SK-N-MC (cell line): ENCODE measurements around the gene SKIC2.
"Not testable (repeated sequence)": the region's sequence is repeated elsewhere in the genome, so short reads cannot be mapped to it uniquely, and the experiment has no call there.

Experiments used
- DNase-seq: peaks from one replicate; pipeline ENCODE4 v3.0.0-alpha.2; 2011; ENCODE audit warnings: low read depth, low spot score
- H3K27ac ChIP-seq: fragments of 200-600 bp; sonication (generic); 2 replicates; pipeline ENCODE4 v1.5.1; 2016; ENCODE audit warnings: mixed run types
- H3K36me3 ChIP-seq: fragments of 200-600 bp; sonication (generic); 2 replicates; pipeline ENCODE4 v1.6.1; 2017; ENCODE audit warnings: antibody characterized with exemption, low read length, mixed read lengths; ENCODE audit not compliant: insufficient read depth
- H3K4me3 ChIP-seq: fragments of 200-600 bp; sonication (generic); 2 replicates; pipeline ENCODE4 v1.5.1; 2016
- H3K9ac ChIP-seq: fragments of 200-600 bp; sonication (generic); 2 replicates; pipeline ENCODE4 v1.8.0; 2017; ENCODE audit warnings: mixed run types, mixed read lengths; ENCODE audit not compliant: insufficient read length
- H3K9me3 ChIP-seq: fragments of 200-600 bp; sonication (generic); 2 replicates; pipeline ENCODE4 v1.6.1; 2017; ENCODE audit warnings: low read depth, mild to moderate bottlenecking, antibody characterized with exemption, low read length, moderate library complexity, mixed read lengths
- EZH2 ChIP-seq: fragments of 200-600 bp; sonication (generic); IDR thresholded peaks from one replicate; pipeline ENCODE4 v1.6.1; 2017; ENCODE audit warnings: antibody characterized with exemption
- FOXP2 ChIP-seq: optimal IDR thresholded peaks from 2 replicates; pipeline ENCODE3; 2011; ENCODE audit warnings: mild to moderate bottlenecking, moderate library complexity; ENCODE audit not compliant: insufficient read depth; ENCODE audit errors: extremely low read length, control extremely low read depth
- POLR2AphosphoS5 ChIP-seq: IDR thresholded peaks from 2 replicates; pipeline ENCODE4 v1.6.1; 2012; ENCODE audit warnings: mild to moderate bottlenecking, low read depth, low read length, borderline replicate concordance

The SKIC2 gene

DNA sequence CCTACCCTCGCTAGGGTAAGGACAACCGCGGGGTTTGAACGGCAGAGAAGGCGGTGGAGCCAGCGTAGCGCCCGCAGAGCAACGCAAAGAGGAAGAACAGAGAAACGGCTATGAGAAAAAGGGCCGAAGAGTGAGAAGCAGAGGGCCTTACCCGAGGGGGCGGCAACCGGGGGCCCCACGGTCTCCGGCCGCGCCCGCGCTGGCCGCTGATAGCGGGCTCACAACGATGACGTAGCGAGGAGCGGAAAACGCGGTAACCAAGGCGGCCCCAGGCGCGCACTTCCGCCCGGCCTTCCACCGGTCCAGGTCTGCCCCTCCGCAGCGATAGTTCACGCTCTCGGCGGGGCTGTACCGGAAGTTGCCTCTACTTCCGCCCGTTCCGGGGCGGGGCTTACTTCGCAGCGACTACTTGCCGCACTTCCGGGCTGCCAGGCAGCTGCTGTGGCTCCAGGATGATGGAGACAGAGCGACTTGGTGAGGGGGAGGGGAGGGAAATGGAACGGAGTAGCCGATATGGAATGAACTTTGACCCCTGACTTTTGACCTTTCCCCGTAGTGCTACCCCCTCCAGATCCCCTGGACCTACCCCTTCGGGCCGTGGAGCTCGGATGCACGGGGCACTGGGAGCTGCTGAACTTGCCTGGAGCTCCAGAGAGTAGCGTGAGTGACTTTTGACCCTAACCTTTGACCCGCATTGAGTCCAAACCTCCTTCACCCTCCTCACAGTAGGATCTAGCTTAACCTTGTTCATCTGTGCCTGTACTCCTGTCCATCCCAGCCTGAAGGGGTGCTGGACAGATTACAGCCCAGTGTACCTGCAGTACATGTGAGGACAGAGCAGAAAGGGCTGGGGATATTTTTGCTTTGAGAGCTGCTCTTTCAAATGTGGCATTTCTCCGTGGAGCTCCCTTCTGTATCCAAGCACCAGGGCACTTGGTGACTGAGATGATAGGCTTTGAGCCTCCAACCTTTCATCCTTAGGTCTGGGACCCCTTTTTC lies at the start of gene SKIC2, which contains the start of gene NELFE:
Gene SKIC2 (plus strand): TSS at position 435 of the 999 bp plus-strand sequence. CDS start 18 bp downstream, at position 453.
Gene NELFE (minus strand): TSS at position 231 of the 999 bp plus-strand sequence. CDS start 525 bp downstream, outside the sequence.
- DNase-seq: peak; percentile 65
- Histone ChIP-seq H3K4me3 (peak within 1 kb of the TSS; percentile 98), H3K27ac (peak within 1 kb of the TSS; percentile 70), H3K36me3 (peaks cover 51% of the 10 kb centered on the region), H3K9ac (peak within 1 kb of the TSS; percentile 97), H3K9me3 (no peaks in the 10 kb centered on the region)
- no peak for TF ChIP-seq EZH2
- TF ChIP-seq POLR2AphosphoS5: peak; percentile 82; the same call in 1 of the 2 replicates
- peak; percentile 94 for TF ChIP-seq FOXP2

DNA sequence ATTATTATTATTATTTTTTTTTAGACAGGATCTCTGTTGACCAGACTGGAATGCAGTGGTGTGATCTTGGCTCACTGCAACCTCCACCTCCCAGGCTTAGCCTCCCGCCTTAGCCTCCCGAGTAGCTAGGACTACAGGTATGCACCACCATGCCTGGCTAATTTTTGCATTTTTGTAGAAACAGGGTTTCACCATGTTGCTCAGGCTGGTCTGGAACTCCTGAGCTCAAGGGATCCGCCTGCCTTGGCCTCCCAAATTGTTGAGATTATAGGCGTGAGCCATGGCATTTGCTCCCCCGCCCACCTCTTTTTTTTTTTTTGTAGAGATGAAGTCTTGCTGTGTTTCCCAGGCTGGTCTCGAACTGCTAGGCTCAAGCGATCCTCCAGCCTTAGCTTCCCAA lies 49.7 kb upstream of the SKIC2 start:
- not testable (repeated sequence) for H3K36me3 ChIP-seq, H3K9ac ChIP-seq, H3K4me3 ChIP-seq, DNase-seq, H3K9me3 ChIP-seq, H3K27ac ChIP-seq

DNA sequence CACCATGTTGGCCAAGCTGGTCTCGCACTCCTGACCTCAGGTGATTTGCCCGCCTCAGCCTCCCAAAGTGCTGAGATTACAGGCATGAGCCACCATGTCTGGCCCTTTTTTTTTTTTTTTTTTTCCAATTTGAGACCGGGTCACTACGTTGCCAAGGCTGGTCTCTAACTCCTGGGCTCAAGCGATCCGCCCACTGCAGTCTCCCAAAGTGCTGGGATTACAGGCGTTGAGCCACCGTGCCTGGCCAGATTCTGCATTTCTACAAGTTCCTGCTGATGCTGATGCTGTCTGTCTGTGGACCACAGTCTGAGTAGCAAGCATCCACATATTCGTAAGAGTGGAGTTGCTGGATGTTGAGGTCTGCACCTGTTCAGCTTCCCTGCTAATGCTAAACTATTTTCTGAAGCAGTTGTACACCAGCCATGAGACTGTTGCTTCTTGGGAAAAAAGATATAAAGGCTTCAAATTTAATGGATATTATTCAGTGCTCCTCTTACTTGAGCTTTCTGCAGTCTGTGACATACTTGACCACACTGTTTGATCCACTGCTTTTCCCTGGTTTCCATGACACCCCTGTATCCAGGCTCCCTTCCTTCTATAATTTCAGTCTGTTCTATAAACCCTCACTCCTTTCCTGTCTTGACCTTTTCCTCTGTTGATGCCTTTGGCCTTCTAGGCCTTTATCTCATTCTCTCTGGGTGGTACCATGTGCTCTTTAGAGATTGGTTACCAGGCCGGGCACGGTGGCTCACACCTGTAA lies 47.0 kb upstream of the SKIC2 start:
- no peak overlapping the region for H3K9ac ChIP-seq
- no peaks in the 10 kb centered on the region for H3K36me3 ChIP-seq
- H3K4me3 ChIP-seq: no peak overlapping the region
- no peak for DNase-seq
- H3K27ac ChIP-seq: no peak overlapping the region
- no peak for TF ChIP-seq POLR2AphosphoS5
- no peak for TF ChIP-seq EZH2
- no peak for TF ChIP-seq FOXP2
- no peaks in the 10 kb centered on the region for H3K9me3 ChIP-seq

DNA sequence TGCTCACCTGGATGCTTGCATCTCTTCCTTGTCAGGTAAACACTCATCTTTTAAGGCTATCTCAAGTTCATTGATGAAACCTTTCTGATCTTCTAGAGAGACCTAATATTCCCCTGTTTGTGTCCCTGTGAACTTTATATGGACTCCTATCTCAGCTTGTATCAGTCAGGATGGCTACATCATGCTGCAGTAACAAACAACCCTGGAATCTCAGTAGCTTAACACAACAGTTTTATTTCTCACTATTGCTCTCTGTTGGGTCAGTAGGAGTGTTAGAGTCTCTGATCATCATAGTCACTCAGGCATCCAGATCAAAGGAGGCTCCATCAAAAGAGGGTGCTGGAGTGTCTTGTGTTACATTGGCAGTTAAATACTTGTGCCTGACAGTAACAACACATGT lies 43.6 kb upstream of the SKIC2 start:
- Histone ChIP-seq H3K4me3 (no peak overlapping the region), H3K36me3 (no peaks in the 10 kb centered on the region)

DNA sequence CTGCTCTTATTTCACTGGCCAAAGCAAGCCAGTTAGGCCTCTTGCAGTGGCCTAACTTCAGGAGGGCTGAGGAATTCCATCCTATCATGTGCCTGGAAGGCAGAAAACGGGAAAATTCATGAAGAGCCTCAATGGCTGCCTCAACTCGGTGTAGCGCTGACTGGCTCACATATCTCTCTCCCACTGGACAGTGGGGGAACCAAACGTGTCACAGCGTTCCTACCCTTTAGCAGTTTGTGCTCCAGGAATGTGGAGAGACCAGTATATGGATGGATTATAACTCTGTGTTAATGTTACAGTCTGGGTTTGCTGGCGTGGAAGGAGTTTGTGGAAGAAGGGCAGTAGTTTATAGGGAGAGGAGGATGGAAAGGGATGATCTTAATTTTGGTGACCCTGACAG lies 43.2 kb upstream of the SKIC2 start:
- H3K9ac ChIP-seq: no peak overlapping the region
- DNase-seq: no peak
- no peak for TF ChIP-seq POLR2AphosphoS5
- no peak for TF ChIP-seq EZH2
- TF ChIP-seq FOXP2: no peak

More for the DNA sequence above, 43.6 kb upstream of the SKIC2 start:
- Histone ChIP-seq H3K9ac (no peak overlapping the region), H3K27ac (no peak overlapping the region), H3K9me3 (no peaks in the 10 kb centered on the region)
- DNase-seq: no peak
- TF ChIP-seq POLR2AphosphoS5 (no peak), FOXP2 (no peak)

DNA sequence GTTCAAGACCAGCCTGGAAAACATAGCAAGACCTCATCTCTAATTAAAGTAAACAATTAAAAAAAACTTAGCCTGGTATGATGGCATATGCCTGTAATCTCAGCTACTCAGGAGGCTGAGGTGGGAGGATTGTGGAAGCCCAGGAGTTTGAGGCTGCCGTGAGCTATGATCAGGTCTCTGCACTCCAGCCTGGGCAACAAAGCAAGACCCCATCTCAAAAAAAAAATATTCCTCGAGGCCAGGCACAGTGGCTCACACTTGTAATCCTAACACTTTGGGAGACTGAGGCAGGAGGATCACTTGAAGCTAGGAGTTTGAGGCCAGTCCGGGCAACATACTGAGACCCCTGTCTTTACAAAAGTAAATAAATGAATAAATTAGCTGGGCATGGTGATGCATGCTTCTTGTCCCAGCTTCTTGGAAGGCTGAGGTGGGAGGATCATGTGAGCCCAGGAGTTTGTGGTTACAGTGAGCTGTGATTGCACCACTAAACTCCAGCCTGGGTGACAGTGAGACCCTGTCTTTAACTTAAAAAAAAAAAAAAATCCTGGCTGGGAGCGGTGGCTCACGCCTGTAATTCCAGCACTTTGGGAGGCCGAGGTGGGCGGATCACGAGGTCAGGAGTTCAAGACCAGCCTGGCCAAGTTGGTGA lies 40.8 kb upstream of the SKIC2 start:
- H3K9me3 ChIP-seq: no peaks in the 10 kb centered on the region
- DNase-seq: no peak
- H3K27ac ChIP-seq: no peak overlapping the region
- no peak overlapping the region for H3K9ac ChIP-seq
- TF ChIP-seq EZH2: no peak
- TF ChIP-seq FOXP2: no peak
- TF ChIP-seq POLR2AphosphoS5: no peak
- H3K36me3 ChIP-seq: no peaks in the 10 kb centered on the region
- no peak overlapping the region for H3K4me3 ChIP-seq

More for the DNA sequence above, 43.2 kb upstream of the SKIC2 start:
- no peak overlapping the region for H3K4me3 ChIP-seq
- H3K36me3 ChIP-seq: no peaks in the 10 kb centered on the region
- no peak overlapping the region for H3K27ac ChIP-seq
- H3K9me3 ChIP-seq: no peaks in the 10 kb centered on the region

DNA sequence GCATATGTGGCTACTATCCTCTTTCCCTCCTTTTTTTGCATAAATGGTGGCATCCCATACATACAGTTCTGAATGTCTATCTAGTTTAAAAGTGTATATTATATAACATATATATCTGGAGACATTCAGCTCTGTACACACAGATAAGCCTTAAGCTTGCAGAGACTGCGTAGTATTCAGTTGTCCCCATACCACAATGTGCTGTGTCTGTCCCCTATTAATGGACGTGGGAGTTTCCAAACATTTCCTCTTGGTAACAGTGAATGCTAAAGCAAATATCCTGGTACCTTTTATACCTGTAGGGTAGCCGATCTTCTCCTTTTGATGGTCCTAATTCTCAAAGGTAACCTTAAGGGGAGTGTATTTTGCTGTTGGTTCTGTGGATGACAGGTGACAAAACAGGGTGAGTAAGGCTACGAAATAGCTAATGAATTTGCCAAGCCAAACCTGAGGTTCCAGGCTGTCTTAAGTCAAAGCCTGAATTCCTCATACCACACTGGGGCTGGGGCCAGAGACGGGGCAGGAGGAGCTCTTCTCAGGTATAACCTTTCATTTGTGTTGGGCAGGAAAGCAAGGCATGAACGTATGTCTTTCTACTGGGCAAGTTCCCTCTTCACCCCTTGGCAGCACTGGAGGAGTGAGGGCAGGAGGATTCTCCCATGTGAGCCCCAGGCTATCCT lies 39.2 kb upstream of the SKIC2 start:
- Histone ChIP-seq H3K4me3 (no peak overlapping the region), H3K27ac (no peak overlapping the region), H3K9ac (no peak overlapping the region), H3K36me3 (no peaks in the 10 kb centered on the region), H3K9me3 (no peaks in the 10 kb centered on the region)
- TF ChIP-seq EZH2 (no peak), POLR2AphosphoS5 (no peak), FOXP2 (no peak)
- DNase-seq: no peak
